Measurements from ENCODE around the gene EIF4G3.

DNA sequence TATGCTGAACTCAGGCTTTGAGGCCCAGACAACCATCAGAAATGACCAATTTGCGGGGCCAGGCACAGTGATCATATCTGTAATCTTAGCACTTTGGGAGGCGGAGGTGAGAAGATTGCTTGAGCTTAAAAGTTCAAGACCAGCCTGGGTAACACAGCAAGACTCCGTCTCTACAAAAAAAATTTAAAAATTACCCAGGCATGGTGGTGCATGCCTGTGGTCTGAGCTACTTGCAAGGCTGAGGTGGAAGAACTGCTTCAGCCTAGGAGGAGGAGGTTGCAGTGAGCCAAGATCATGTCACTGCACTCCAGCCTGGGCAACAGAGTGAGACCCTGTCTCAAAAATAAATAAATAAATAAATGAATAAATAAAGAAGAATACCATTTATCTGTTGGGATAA is 156.5 kb downstream of the EIF4G3 start:
- TF ChIP-seq CTCF (IDR thresholded peaks at IDR 0.05) (no peak), EP300 (IDR thresholded peaks at IDR 0.05) (no peak)
